ES-I3 (cell line): ENCODE results near the gene C16orf78.

ENCODE experiments used
- H3K36me3 ChIP-seq: 2 replicates; pipeline ENCODE4 v1.6.1; 2013; ENCODE audit warnings: mild to moderate bottlenecking, low read length, control low read depth, moderate library complexity; ENCODE audit not compliant: insufficient read depth
- H3K4me1 ChIP-seq: 2 replicates; pipeline ENCODE4 v1.6.1; 2013; ENCODE audit warnings: mild to moderate bottlenecking, control low read depth, low read length; ENCODE audit not compliant: insufficient read depth
- H3K9ac ChIP-seq: 2 replicates; pipeline ENCODE4 v1.6.1; 2013; ENCODE audit warnings: low read depth, mild to moderate bottlenecking, low read length, moderate library complexity
- H3K9me3 ChIP-seq: 2 replicates; pipeline ENCODE4 v1.6.1; 2013; ENCODE audit warnings: mild to moderate bottlenecking, low read length, moderate library complexity; ENCODE audit not compliant: control insufficient read depth, insufficient read depth

The C16orf78 gene

DNA sequence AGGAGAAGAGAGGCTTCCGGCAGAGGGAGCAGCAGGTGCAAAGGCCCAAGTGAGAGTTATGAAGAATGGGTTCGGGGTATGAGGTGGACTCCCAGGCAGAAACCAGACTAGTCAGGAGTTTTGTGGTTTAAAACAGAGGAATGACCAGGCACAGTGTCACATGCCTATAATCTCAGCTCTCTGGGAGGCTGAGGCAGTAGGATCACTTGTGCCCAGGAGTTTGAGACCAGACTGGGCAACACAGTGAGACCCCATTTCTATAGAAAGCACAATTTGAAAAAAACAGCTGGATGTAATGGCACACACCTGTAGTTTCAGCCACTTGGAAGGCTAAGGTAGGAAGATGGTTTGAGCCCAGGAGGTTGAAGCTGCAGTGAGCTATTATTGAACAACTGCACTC, 43.8 kb downstream of the C16orf78 start:
- Histone ChIP-seq H3K9ac (no peak overlapping the region), H3K9me3 (no peaks in the 10 kb centered on the region), H3K36me3 (no peaks in the 10 kb centered on the region), H3K4me1 (peaks cover 8% of the 10 kb centered on the region; the same call in 1 of the 2 replicates)

DNA sequence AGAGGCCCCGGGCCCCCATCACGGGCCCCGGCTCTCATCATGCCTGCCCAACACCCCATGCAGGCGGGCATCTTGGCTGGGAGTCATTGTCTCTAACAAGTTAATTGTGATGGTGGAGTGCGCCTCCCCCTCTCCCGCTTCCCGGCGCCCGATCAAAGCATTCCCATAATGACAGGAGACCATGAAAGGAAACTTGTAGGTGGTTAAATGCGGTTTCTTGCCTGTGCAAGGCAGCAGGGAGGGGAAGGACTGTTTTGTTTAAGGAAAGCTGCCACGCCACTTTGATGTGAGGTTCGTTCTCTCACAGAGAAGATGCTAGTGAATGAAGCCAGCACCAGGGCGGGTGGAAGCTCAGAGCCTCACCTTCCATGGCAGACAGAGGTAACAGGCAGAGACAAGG, 45.4 kb downstream of the C16orf78 start:
- no peaks in the 10 kb centered on the region for H3K36me3 ChIP-seq
- H3K4me1 ChIP-seq, result peaks cover 8% of the 10 kb centered on the region; the same call in 1 of the 2 replicates
- no peak overlapping the region for H3K9ac ChIP-seq
- H3K9me3 ChIP-seq, result no peaks in the 10 kb centered on the region

DNA sequence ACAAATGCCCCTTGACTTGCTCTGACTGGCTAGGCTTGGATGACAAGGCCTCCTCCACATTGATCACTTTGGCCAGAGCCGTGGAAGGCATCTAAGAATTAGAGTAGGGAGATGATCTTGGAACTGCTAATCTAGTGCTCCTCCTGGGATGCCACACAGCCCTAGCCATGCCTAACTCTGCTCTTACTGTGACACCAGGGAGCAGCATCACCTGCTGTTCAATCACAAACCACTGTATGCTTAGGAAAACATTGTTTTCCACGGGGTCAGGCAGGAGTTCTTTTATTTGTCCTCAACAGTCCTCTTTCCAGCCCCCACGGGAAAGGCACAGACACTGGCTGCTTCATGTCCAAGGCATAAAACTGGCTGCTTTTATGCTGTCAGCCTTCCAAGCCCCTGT, 46.3 kb downstream of the C16orf78 start:
- Histone ChIP-seq H3K9me3 (no peaks in the 10 kb centered on the region), H3K4me1 (peaks cover 8% of the 10 kb centered on the region; the same call in 1 of the 2 replicates), H3K9ac (no peak overlapping the region), H3K36me3 (no peaks in the 10 kb centered on the region)

DNA sequence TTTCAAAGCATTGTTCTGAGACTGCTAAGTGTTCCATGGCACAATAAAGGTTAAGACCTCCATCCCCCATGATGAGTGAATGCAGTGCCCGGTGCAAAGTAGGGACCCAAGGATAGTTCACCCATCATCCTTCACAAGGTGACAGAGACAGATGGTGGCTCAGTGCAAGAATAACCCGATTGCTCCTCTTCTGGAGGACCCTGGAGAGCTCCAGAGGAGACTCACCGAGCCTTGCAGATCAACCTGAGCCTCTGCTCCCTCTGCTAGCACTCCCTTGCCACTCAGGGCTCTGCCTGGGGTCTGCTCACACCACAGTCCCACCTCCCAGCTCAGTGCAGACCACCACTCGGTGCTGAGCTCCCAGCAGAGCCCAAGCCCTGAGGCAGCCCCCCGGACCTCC, 49.3 kb downstream of the C16orf78 start:
- H3K4me1 ChIP-seq, result peaks cover 8% of the 10 kb centered on the region; the same call in 1 of the 2 replicates
- H3K36me3 ChIP-seq, result no peaks in the 10 kb centered on the region
- no peaks in the 10 kb centered on the region for H3K9me3 ChIP-seq
- H3K9ac ChIP-seq, result no peak overlapping the region

DNA sequence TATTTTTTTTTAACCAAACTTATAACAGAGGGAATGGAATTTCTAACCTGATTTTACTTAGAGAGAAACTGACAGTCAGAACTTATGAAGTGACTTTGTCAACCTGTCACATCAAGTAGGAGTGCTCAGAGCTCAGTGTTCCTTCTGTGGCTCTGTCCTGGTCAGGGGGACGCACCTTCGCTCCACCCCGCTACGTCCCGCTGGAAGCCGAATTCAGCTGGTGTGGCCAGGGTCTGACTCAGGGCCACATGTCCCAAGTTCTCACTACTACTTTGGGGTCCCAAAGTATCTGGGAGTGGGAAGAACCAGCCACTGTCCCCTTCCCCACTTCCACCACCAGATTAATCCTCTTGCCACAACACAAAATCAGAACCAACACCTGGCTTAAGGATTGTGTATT, 51.4 kb downstream of the C16orf78 start:
- H3K9ac ChIP-seq, result no peak overlapping the region

DNA sequence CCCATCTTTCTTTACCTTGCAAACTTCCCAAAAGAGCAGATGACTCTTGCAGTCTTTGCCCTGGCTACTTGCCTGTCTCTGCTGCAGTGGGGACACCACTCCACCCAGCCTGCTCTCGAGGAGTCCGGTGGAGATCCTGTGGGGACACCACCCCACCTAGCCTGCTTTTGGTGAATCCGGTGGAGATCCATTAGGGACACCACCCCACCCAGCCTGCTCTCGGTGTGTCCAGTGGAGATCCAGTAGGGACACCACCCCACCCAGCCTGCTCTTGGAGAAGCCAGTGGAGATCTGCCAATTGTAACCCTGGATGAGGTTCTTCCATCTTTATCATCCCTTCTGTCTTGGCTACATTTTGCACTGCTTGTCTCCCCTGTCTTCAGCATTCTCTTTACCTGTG, 54.2 kb downstream of the C16orf78 start:
- H3K4me1 ChIP-seq, result no peaks in the 10 kb centered on the region

More for the DNA sequence above, 51.4 kb downstream of the C16orf78 start:
- H3K9me3 ChIP-seq, result peaks cover 6% of the 10 kb centered on the region; the same call in 1 of the 2 replicates
- H3K4me1 ChIP-seq, result no peaks in the 10 kb centered on the region
- H3K36me3 ChIP-seq, result no peaks in the 10 kb centered on the region

DNA sequence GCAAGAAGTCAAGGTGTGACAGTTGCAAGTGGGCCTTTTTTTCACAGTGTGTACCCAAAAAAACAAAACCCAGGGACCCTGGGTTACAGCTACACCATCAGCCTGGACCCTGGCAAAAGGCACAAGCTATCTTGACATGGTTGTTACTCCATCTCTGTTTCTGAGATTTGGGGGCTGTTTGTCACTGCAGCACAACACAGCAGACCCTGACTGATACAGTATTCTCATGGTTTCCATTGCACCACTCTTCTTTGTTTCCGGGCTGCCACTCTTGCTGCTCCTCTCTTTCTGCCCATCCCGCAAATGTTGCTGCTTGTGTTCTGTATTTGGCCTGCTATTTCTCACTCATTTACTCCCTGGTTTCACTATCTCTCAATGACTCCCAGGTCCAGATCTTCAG, 55.2 kb downstream of the C16orf78 start:
- no peak overlapping the region for H3K9ac ChIP-seq
- H3K9me3 ChIP-seq, result peaks cover 6% of the 10 kb centered on the region; the same call in 1 of the 2 replicates
- no peaks in the 10 kb centered on the region for H3K36me3 ChIP-seq
- H3K4me1 ChIP-seq, result no peaks in the 10 kb centered on the region

More for the DNA sequence above, 54.2 kb downstream of the C16orf78 start:
- no peak overlapping the region for H3K9ac ChIP-seq
- H3K9me3 ChIP-seq, result peaks cover 6% of the 10 kb centered on the region; the same call in 1 of the 2 replicates
- H3K36me3 ChIP-seq, result no peaks in the 10 kb centered on the region

DNA sequence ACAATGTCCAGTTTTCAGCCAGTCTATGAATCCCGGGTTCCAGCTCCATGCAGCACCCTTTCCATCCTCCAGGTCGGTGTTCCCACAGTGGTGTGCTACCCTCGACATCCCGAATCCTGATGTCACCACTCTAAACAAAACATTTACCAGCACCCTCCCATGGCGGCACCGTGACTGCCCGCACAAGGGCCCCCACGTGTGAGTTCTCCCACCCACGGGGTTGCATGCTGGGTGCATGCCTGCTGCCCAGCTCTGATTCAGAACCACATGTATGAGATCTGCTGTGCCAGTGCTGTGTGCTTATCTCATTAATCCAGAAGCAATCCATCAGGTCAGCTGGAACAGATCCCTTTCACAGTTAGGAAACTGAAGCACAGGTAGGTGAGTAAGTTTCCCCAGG, 57.4 kb downstream of the C16orf78 start:
- Histone ChIP-seq H3K9me3 (peaks cover 6% of the 10 kb centered on the region; the same call in 1 of the 2 replicates), H3K4me1 (no peaks in the 10 kb centered on the region), H3K36me3 (no peaks in the 10 kb centered on the region), H3K9ac (no peak overlapping the region)

DNA sequence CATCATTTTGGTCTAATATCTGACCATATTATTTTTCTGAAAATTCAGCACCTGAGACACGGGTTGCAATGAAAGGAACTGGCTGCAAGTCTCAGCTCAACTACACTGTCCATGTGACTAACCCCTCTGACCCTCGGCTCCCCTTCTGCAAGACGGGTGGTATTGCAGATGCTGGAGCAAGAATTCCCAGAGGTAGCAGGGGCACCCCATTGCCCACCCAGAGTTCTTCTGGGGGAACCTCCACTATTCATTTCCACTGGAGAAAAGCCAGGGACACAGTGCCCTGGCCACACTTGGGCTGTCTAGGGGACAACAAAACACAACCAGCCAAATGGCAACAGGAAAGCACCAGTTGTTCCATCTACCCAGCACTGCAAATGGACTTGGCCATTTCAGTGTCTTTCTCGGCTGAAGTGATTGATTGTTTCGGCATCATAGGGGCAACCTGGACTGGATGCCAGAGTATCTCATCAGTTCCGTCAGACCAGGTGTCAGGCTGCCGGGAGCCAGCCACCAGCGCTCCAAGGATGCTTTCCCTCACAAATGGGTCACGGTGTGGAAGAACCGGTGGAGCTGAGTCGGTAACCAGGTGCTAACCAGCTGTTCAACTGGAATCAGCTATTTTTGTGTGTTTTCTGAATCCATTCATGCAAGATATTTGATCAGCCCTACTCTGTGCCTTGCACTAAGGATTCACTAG, 58.1 kb downstream of the C16orf78 start:
- no peak overlapping the region for H3K9ac ChIP-seq
- peaks cover 6% of the 10 kb centered on the region; the same call in 1 of the 2 replicates for H3K9me3 ChIP-seq
- H3K4me1 ChIP-seq, result no peaks in the 10 kb centered on the region
- H3K36me3 ChIP-seq, result no peaks in the 10 kb centered on the region

DNA sequence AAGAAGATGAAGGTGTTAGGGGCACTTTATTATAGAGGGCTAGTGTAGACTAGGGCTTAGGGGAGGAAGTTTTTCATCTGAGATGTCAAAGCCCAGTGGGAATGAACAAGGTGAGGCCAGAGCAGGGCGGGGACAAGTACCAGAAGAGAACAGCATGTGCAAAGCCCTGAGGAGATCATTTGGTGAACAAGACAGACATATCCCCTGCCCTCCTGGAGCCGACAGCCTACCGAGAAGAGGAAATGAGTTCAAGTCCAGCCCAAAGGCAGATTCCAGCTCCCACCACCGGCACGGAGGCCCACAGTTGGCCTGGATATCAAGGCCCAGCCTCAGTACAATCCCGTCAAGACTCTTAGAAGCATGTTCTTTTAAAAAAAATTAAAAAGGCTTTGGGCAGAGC, 61.1 kb downstream of the C16orf78 start:
- Histone ChIP-seq H3K4me1 (no peaks in the 10 kb centered on the region), H3K9ac (no peak overlapping the region), H3K36me3 (no peaks in the 10 kb centered on the region), H3K9me3 (no peaks in the 10 kb centered on the region)

DNA sequence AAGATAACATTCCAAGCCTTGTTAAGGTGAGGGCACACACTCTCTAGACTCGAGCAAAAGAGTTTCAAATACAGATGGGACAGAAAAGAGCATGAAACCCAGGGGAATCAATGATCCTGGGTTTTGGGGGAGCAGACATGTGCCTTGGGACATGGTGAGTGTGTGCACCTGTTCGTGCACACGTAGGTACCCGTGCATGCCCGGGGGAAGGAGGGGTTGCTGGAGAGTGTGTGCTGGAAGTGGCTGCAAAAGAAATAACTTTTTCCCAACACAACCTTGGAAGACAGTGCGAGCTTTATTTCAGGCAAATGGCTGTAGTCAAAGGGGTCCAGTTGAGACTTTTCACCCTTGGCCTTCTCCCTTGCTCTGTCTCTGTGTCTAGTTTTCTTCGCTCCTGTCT, 62.6 kb downstream of the C16orf78 start:
- H3K9me3 ChIP-seq, result no peaks in the 10 kb centered on the region
- H3K36me3 ChIP-seq, result no peaks in the 10 kb centered on the region
- H3K9ac ChIP-seq, result no peak overlapping the region
- H3K4me1 ChIP-seq, result peaks cover 5% of the 10 kb centered on the region

DNA sequence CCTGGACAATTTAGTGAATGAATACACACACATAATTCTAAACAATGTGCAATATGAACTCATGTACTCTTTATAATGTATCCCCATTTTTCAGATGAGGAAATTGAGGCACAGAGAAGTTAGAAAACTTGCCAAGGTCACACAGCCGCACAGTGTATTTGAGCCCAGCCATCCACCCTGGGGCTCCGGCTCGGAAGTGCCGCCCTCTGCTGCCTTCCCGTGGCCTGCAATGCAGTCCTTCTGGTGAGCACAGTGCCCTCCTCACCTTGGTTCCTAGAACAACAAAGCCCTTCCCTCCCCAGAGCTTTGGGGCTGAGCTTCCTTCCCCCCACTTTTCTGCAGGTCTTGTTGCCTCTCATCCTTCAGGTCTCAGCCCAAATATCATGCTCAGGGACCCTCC, 63.7 kb downstream of the C16orf78 start:
- H3K9me3 ChIP-seq, result no peaks in the 10 kb centered on the region
- peaks cover 15% of the 10 kb centered on the region for H3K4me1 ChIP-seq
- no peaks in the 10 kb centered on the region for H3K36me3 ChIP-seq
- no peak overlapping the region for H3K9ac ChIP-seq

DNA sequence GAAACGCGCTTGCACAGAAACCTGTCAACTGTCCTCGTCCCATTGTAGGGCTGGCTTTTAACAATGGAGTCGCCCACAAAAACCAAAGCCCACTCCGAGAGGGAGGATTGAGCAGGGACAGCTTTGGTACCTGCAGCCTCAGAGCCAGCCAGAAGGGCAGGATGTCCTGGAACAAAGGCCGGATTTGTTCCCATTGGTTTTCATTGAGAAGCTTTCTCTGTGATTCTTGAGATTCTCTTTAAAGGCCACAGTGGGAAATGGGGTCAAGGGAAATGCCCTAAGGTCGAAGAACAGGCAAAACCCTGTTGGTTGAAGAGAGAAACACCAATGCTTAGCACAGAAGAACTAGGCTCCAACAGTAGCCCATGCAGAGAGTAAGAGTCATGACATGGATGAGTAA, 65.4 kb downstream of the C16orf78 start:
- Histone ChIP-seq H3K9ac (no peak overlapping the region), H3K4me1 (peaks cover 20% of the 10 kb centered on the region)

DNA sequence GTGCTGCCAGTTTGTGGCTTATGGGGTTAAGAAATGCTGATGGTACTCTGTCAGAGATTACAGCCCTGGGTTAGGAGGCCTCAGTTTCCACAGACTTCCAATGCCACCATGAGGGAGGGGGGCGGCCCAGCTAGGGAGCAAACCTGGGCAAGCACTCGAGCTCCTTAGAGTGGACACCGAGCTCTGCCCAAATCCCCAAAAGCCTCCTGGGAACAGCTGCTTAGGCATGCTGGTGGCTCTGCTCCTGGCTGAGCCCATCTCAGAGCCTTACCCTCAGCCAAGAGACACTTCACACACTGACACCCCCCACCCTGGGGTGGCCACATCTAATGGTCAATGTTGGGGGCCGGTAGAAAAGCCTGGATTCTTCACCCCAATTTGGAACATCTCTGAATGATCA, 66.1 kb downstream of the C16orf78 start:
- H3K9me3 ChIP-seq, result no peaks in the 10 kb centered on the region
- H3K36me3 ChIP-seq, result no peaks in the 10 kb centered on the region
- H3K4me1 ChIP-seq, result peaks cover 20% of the 10 kb centered on the region
- H3K9ac ChIP-seq, result no peak overlapping the region

More for the DNA sequence above, 65.4 kb downstream of the C16orf78 start:
- H3K9me3 ChIP-seq, result no peaks in the 10 kb centered on the region
- no peaks in the 10 kb centered on the region for H3K36me3 ChIP-seq
